K562 (cell line): ENCODE measurements around the gene ERH. TPM values are rescaled to one million over a fixed set of nuclear protein-coding genes. Genes with fewer than 3 reads are reported as not detected.

Experiments used
- ATAC-seq: fragments of 200-7000 bp; cut with Tn5 transposase; 3 replicates; pipeline ENCODE4 v1.9.1; 2020; ENCODE audit warnings: moderate library complexity
- BruUV-seq: library from RNA; stranded (reverse); fragments of 400-500 nt; replicated peaks from 2 replicates; lab custom pipeline; 2021; lab: Mats Ljungman, UMichigan
- CTCF ChIA-PET: fragments of 300-600 bp; formaldehyde crosslinking; extraction: SDS; loops from one replicate; lab custom pipeline; 2021; ENCODE audit warnings: low intra/inter-chr PET ratio; lab: Yijun Ruan, JAX
- POLR2A ChIA-PET: fragments of 300-600, 350-650 bp; sonication (Branson Sonifier 250); formaldehyde crosslinking; extraction: SDS; loops from one replicate; lab custom pipeline; 2021; ENCODE audit warnings: antibody characterized with exemption, inconsistent platforms; lab: Yijun Ruan, JAX
- DNase-seq, 4 experiments: peaks; one replicate each; pipeline versions ENCODE4 v3.0.0 to v3.0.0-alpha.2; 2011 to 2018; ENCODE audit warnings: low spot score in 3 of 4, mixed read lengths in 3 of 4; ENCODE audit errors: extremely low read depth in 1 of 4
- FAIRE-seq: peaks from 2 replicates; lab custom pipeline; 2011; peaks lifted over from hg19 to GRCh38; lab: Jason Lieb, UNC
- H2AFZ ChIP-seq: 2 replicates; pipeline ENCODE4 v1.6.0; 2011; ENCODE audit warnings: low read depth, low read length, control low read depth, inconsistent platforms
- H3K27ac ChIP-seq: fragments of 200-600 bp; 3 replicates; pipeline ENCODE4 v1.8.0; 2011; ENCODE audit warnings: low read depth, mild to moderate bottlenecking, control low read depth, inconsistent platforms, low read length, moderate library complexity, mixed read lengths; ENCODE audit errors: extremely low read depth
- H3K27me3 ChIP-seq, 2 experiments: fragments of 300-600 bp in 1 of 2; 2 replicates in 1 of 2; 3 replicates in 1 of 2; pipeline versions ENCODE4 v1.6.0 to v1.8.0; 2011; ENCODE audit warnings: inconsistent platforms in 2 of 2, low read length in 2 of 2, mild to moderate bottlenecking in 1 of 2, mixed read lengths in 1 of 2, moderate library complexity in 1 of 2; ENCODE audit not compliant: control insufficient read depth in 2 of 2, insufficient read depth in 2 of 2
- H3K36me3 ChIP-seq: fragments of 300-600 bp; 3 replicates; pipeline ENCODE4 v1.8.0; 2011; ENCODE audit warnings: mild to moderate bottlenecking, low read length, inconsistent platforms; ENCODE audit not compliant: control insufficient read depth, insufficient read depth
- H3K4me1 ChIP-seq, 2 experiments: fragments of 200-600 bp in 1 of 2; replicated peaks in 1 of 2; 2 replicates in 1 of 2; 3 replicates in 1 of 2; pipeline versions ENCODE4 v1.5.1 to v1.8.0; 2011; ENCODE audit warnings: inconsistent platforms in 2 of 2, low read length in 2 of 2, mild to moderate bottlenecking in 1 of 2, mixed read lengths in 1 of 2, moderate library complexity in 1 of 2; ENCODE audit not compliant: control insufficient read depth in 2 of 2, insufficient read depth in 2 of 2
- H3K4me2 ChIP-seq: 2 replicates; pipeline ENCODE4 v1.6.1; 2011; ENCODE audit warnings: low read length, control low read depth, inconsistent platforms, mixed read lengths; ENCODE audit not compliant: insufficient read depth
- H3K4me3 ChIP-seq: fragments of 200-600 bp; sonication (generic), shearing (Covaris generic); 2 replicates; pipeline ENCODE4 v1.5.1; 2016; ENCODE audit warnings: control low read depth, inconsistent platforms
- H3K79me2 ChIP-seq: fragments of 200-600 bp; 3 replicates; pipeline ENCODE4 v1.8.0; 2011; ENCODE audit warnings: low read length, inconsistent platforms; ENCODE audit not compliant: control insufficient read depth, insufficient read depth
- H3K9ac ChIP-seq, 2 experiments: 2 replicates each; pipeline versions ENCODE4 v1.6.0 to v1.6.1; 2011; ENCODE audit warnings: low read depth in 2 of 2, low read length in 2 of 2, control low read depth in 1 of 2, inconsistent platforms in 1 of 2, mild to moderate bottlenecking in 1 of 2, mixed read lengths in 1 of 2; ENCODE audit not compliant: insufficient read depth in 1 of 2
- H3K9me1 ChIP-seq: one replicate; pipeline ENCODE4 v1.6.0; 2011; ENCODE audit warnings: inconsistent platforms, mild to moderate bottlenecking, low read length, moderate library complexity; ENCODE audit not compliant: control insufficient read depth, insufficient read depth
- H3K9me3 ChIP-seq: replicated peaks from 2 replicates; pipeline ENCODE4 v1.5.1; 2011; ENCODE audit warnings: low read depth, low read length, inconsistent platforms; ENCODE audit not compliant: control insufficient read depth, insufficient read depth
- H4K20me1 ChIP-seq: replicated peaks from 2 replicates; pipeline ENCODE4 v1.6.1; 2011; ENCODE audit warnings: low read length, inconsistent platforms, mixed read lengths; ENCODE audit not compliant: control insufficient read depth, insufficient read depth
- BACH1 ChIP-seq: fragments of 200-800 bp; sonication (Bioruptor generic); IDR thresholded peaks from 2 replicates; pipeline ENCODE4 v1.6.1; 2016; ENCODE audit warnings: missing genetic modification characterization, missing compliant biosample characterization
- BCOR ChIP-seq: fragments of 450-650 bp; IDR thresholded peaks from 2 replicates; pipeline ENCODE4 v1.6.1; 2016
- CSDE1 ChIP-seq, 2 experiments: fragments of 450-650 bp; IDR thresholded peaks; 2 replicates each; pipeline ENCODE4 v1.6.1; 2016; ENCODE audit warnings: mild to moderate bottlenecking in 1 of 2
- ELF2 ChIP-seq: fragments of 250-450 bp; sonication (Bioruptor Pico); IDR thresholded peaks from 2 replicates; pipeline ENCODE4 v1.5.0; 2021; ENCODE audit warnings: mild to moderate bottlenecking
- NCOA1 ChIP-seq: fragments of 450-650 bp; IDR thresholded peaks from 2 replicates; pipeline ENCODE4 v1.6.1; 2016; ENCODE audit warnings: low read depth
- PHB2 ChIP-seq: fragments of 450-650 bp; IDR thresholded peaks from 2 replicates; pipeline ENCODE4 v1.6.1; 2017; ENCODE audit warnings: low read depth
- POLR3A ChIP-seq: IDR thresholded peaks from 2 replicates; pipeline ENCODE4 v1.6.1; 2011; ENCODE audit warnings: borderline replicate concordance, mild to moderate bottlenecking, moderate library complexity; ENCODE audit not compliant: insufficient read length, insufficient read depth; ENCODE audit errors: extremely low read depth
- WGBS: fragments of 100-300 bp; shearing (Covaris generic); methylation state at CpG from one replicate; pipeline ENCODE4 v1.1.6; 2016; ENCODE audit warnings: low coverage, mixed read lengths; ENCODE audit not compliant: insufficient coverage; ENCODE audit errors: missing lambda C conversion rate; 5-methylcytosine and 5-hydroxymethylcytosine counted together
- in situ Hi-C: fragments of 300-500 bp; cut with MboI; formaldehyde crosslinking; loops from 4 replicates; pipeline ENCODE4 v1.15.0; 2018; ENCODE audit warnings: inconsistent platforms, mixed read lengths
- intact Hi-C: fragments of 100-400 bp; cut with micrococcal nuclease; formaldehyde crosslinking; loops from 2 replicates; pipeline ENCODE4 v1.14.2; 2022
- polyA plus RNA-seq, 8 experiments: library from polyadenylated mRNA; depleted of rRNA in 4 of 8; stranded (reverse) in 5 of 8; unstranded in 3 of 8; fragments of >200 nt; fragmentation: Nextera tagmentation in 2 of 8; fragmentation: Illumina TruSeq in 1 of 8; extraction: Ambion mirVana in 2 of 8; extraction: Trizol in 1 of 8; gene quantifications; 2 replicates each; pipeline versions ENCODE4 v1.2.1 to v1.2.3, GENCODE V29; 2011 to 2014; ENCODE audit warnings: inconsistent platforms in 1 of 8, missing spikeins in 1 of 8
- total RNA-seq, 7 experiments: library from RNA; depleted of rRNA in 6 of 7; stranded (reverse); fragments of >200 nt in 6 of 7; fragmentation: Illumina TruSeq in 2 of 7; extraction: Trizol in 2 of 7; gene quantifications; 2 replicates each; pipeline versions ENCODE4 v1.2.1 to v1.2.3, GENCODE V29; 2011 to 2021; ENCODE audit warnings: low replicate concordance in 1 of 7

The ERH gene
- total and polyA plus RNA-seq, 9 of the 15 experiments (the other 6 are each of a cell fraction or from before 2014, with no cell fraction given), result 78.2 to 474 (median 250) TPM

GRCh38 chr14:69374235-69374634 lies 23.9 kb downstream of the ERH start:
- Histone ChIP-seq H3K9ac (no peak overlapping the region), H3K27me3 (no peaks in the 10 kb centered on the region), H3K36me3 (peaks cover 22% of the 10 kb centered on the region), H3K4me3 (no peak overlapping the region), H3K27ac (no peak overlapping the region), H3K79me2 (no peaks in the 10 kb centered on the region), H4K20me1 (no peaks in the 10 kb centered on the region), H3K4me2 (no peak overlapping the region), H3K9me1 (no peaks in the 10 kb centered on the region), H3K9me3 (no peaks in the 10 kb centered on the region), H2AFZ (no peak overlapping the region), H3K4me1 (no peaks in the 10 kb centered on the region)
- DNase-seq (no peak), FAIRE-seq (no peak), ATAC-seq (no peak)
- ChIA-PET CTCF (no interaction called here), POLR2A (no interaction called here)
- in situ Hi-C loops (no loop called here), intact Hi-C loops (no loop called here)
- BruUV-seq, result no TSS peak
- TF ChIP-seq BACH1 (tag) (no peak), POLR3A (no peak), NCOA1 (no peak), PHB2 (no peak)

GRCh38 chr14:69373104-69373503 lies 25.0 kb downstream of the ERH start:
- Histone ChIP-seq H3K9ac (no peak overlapping the region), H3K9me1 (no peaks in the 10 kb centered on the region), H3K27ac (no peak overlapping the region), H2AFZ (no peak overlapping the region), H3K27me3 (no peaks in the 10 kb centered on the region), H3K36me3 (peaks cover 16% of the 10 kb centered on the region; the same call in 2 of the 3 replicates), H3K4me2 (no peak overlapping the region), H3K4me3 (no peak overlapping the region), H3K4me1 (no peaks in the 10 kb centered on the region), H3K9me3 (no peaks in the 10 kb centered on the region), H3K79me2 (no peaks in the 10 kb centered on the region), H4K20me1 (no peaks in the 10 kb centered on the region)
- DNase-seq (no peak), FAIRE-seq (no peak), ATAC-seq (no peak)
- TF ChIP-seq ELF2 (no peak), CSDE1 (IDR thresholded peaks at IDR 0.05) (no peak), BCOR (no peak)
- BruUV-seq, result no TSS peak
- 100% methylated on average over 1 of the region's 1 CpG for WGBS
- CTCF ChIA-PET, result no interaction called here
- intact Hi-C loops, result no loop called here
- POLR2A ChIA-PET, result no interaction called here
- in situ Hi-C loops, result no loop called here
